Activated CD4-positive, CD25-positive, alpha-beta regulatory T cell (primary cell): ENCODE data around the gene AFAP1.

Experiments
- DNase-seq, 4 experiments: peaks; one replicate each; lab custom pipeline; 2025; lab: John Stamatoyannopoulos, UW

The AFAP1 gene

DNA sequence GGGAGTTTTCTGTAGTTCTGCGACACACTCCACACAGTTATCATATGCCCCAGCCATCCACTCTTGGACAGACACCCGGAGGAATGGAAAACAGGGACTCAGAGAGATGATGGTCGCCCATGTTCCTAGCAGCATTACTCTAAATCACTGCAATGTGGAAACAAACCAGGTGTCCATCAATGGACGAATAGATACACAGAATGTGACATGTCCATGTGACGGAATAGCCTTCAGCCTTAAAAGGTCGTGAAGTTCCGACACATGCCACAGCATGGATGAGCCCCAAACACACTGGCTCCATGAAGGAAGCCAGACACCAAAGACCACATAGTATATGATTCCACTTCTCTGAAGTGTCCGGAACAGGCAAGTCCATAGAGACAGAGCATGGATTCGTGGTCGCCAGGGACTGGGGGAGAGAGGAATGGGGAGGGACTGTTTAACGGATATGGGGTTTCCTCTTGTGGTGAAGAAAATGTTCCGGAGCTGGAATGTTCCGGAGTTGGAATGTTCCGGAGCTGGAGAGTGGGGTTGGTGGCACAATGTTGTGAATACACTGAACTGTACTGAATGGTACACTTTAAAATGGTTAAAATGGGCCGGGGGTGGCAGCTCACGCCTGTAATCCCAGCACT lies 28.7 kb upstream of the AFAP1 start:
- DNase-seq, result no peak

DNA sequence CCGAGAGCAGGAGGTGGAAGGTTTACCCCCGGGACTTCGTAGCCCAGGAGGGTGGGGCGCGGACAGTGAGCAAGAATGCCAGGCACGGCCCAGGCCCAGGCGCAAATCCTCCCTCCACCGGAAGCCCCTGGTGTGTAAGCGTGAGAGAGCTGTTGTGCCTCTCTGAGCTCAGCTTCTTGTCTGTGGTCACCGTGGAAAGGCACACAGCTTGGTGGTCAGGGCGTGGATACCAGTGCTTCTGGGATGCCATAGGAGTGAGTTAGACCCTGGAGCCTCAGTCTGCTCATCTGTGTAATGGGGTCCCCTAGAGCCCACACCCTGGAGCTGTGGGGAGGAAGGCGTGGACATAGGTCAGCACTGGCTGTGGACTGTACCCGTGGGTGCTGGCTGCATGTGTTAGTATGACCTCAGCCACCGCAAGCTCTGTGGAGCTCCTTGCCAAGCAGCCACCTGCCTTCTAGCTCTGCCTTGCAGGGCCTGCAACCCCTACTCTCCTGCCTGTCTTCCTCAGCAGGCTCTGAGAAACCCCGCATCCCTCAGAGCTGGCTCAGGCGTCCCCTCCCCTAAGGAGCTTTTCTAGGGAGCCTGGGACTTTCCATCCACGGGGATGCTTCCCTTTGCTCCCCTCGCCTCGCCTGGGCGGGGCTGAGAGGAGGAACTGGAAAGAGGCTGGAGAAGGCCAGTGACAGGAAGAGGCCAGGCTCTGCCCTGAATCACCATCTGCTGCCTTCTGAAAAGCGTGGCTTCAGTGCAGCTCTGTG lies 28.0 kb upstream of the AFAP1 start:
- no peak for DNase-seq

DNA sequence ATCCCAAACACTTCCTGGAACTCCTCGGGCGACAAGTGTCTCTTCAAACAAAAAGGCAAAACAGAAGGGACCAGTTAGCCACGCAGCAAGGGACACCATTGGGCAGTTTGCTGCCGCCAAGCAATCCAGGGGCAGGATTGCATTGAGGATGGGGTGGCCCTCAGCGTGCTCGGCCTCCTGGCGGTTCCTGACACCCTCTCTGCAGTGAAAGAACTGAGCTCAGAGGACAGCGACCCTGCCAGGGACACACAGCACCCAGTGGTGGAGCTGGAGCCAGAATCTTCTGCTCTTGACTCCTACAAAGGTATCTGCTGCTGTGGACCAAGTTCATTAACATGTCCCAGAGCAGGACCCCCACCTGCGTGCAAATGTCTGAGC lies 27.4 kb upstream of the AFAP1 start:
- no peak for DNase-seq

DNA sequence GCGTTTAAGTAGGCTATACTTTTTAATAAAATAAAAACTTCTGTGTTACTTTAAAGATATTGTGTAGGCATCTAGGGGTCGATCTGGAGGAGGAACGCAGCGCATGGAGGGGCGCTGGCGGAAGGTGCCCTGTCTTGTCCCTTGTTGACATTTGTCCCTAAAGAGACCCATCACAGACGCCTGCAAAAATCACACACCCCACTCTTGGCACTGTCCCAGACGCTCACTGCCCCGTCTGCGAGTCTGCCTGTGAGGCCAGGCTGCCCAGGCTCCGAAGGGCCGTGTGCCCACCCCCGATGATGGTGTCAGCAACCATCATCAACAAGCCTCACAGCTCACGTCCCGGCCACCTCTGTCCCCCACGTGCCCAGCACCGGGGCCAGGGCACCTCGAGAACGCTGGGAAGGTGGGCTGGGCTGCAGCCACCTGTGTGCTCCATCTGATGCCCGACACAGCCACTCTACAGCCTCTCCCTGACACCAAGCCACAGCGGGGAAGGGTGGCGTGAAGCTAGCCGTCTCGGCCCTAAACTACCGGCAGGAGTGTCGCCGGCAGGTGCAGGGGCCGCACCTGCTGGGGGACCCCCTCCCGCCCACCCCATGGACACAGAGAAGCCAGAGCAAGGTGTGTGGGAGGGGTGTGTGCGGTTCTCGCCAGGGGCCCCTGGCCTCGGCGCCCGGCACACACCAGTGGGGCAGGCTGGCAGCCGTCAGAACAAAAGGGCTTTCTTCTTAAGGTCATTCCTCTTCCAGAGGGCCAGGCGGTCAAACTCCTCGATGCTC lies 26.8 kb upstream of the AFAP1 start:
- no peak for DNase-seq

DNA sequence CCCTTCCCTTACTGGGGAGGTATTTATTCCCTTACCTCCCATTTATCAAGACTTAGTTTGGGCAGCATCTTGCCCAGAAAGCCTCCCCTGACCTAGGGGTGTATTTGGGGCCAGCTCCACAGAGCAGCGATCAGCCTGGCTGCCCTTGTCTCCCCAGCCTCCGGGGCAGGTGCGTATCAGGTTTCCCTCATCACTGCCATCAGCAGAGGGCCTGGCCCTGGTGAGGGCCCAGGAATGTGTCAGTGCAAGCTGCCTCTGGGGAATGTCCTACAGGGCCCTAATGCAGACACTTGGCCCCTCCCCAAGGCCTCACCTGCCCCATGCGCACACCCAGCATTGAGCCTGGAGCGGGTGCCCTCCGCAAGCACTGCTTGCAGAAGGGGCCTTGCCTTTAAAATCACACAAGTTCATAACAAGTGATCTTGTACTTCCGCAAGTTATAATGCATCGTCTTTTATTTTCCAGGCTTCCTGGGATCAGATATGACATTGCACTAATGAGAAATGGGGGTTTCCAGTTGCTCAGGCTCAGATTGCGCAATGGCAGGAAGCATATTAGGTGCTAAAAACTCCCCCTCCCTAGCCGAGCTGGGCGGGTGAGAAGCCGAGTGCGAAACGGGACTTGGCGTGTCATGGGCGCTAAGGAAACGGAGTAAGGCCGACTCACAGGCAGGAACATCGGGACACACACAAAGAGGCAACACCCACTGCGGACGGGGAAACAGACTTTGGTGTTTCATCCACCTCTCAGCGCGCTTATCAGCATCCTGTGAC lies 25.4 kb upstream of the AFAP1 start:
- DNase-seq, result no peak

DNA sequence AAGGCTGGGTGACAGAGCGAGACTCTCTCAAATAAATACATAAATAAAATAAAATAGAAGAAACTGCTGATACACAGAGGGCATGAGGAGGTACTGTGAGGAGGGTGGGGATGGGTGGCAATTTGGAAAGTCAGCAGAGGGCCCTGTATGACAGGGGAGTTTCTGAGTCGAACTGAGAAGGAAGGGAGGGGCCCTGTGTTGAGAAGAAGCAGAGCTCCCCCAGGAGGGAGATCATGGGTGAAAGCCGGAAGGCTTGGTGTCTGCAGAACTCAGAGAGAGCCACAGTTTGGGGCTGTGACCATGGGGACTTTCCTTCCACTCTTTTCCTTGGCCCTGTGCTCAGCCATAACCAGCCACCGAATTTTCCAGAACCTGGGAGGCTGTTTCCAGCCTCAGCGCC lies 24.8 kb upstream of the AFAP1 start:
- DNase-seq, result no peak

DNA sequence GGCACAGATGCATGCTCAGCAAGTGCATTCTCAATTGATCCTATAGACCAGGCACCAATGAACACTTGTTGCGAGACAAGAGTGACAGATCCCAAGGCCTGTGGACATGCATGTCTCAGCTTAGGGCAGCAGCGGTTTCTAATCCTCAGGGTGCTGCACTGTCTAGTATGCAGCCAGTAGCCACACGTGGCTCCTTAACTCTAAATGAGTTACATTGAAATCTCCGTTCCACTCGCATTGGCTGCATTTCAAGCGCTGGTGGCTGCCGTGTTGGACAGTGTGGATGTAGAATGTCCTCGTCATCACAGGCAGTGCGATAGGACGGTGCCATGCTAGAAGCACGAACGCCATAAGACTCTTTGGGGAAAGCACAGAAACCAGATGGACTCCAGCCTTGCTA lies 24.0 kb upstream of the AFAP1 start:
- no peak for DNase-seq

DNA sequence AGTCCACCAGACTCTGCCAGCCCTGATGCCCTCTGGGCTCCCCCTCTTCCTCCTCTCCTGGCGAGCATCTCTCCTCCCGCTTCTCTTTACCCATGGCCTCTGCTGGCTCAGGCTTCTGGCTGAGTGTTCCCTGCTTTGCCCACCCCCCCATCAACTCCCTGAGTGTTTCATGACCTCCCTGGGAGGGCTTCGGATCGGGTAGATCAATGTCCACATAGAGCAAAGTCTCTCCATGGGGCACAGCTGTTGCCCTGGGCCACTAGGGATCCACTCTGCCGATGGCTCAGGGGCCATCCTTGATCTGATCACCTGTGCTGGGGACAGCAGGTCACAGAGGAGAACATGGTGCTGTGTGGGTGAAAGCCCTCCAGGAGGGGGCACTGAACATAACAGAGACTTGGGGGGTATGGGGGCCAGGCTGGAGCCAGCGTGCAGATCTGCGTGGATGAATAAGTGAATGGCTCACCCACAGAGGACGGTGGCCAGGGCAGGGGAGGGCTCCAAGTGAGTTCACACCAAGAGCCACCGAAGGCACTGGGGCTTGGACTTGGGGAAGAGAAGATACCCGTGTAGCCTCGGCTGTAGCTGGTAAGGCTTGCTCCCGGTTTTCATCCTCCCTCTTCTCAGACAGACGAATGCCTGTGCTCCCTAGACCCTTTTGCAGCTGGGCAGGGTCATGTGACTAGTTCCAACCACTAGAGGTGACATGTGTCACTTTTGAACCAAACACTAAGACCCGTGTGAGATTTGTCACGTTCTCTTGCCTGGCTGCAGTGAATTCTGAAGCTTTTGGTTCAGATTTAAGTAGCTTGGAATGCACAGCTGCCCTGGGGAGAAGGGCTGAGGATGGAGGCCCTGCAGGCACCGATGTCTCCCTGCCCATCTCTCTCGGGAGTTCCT lies 23.2 kb upstream of the AFAP1 start:
- DNase-seq, result no peak

DNA sequence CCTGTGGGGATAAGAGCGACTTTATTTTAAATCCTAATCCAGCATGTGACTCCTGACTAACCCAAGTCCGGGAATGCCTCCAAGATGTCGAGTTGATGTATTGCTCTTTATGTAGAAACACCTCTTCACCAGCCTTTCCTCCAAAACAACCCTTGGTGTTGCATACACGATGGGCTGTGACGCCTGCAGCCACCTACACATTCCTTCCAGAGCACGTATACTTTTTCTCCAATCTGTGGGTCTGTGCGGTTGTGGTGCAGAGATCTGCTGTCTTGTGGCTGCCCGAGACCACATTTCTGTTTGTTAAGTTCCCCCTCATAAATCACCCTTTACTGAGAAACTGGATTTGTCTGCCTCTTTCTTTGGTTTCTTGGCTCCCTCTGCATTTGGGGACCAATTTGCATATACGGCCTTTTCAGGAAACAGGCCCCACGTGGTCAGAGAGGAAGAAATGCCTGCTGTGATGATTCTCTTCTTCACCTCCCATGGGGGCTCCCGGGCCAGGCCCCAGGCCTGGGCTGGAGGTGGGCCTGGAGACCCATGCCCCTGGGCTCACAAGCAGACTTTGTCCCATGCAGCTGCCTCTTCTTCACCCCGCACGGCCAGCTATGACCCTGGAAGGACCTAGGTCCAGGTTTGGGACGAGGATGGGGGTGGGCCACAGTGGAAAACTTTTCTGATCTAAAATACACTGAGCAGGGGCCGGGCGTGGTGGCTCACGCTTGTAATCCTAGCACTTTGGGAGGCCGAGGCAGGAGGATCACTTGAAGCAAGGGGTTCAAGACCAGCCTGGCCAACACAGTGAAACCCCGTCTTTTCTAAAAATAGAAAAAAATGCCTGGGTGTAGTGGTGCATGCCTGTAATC lies 21.4 kb upstream of the AFAP1 start:
- no peak for DNase-seq

DNA sequence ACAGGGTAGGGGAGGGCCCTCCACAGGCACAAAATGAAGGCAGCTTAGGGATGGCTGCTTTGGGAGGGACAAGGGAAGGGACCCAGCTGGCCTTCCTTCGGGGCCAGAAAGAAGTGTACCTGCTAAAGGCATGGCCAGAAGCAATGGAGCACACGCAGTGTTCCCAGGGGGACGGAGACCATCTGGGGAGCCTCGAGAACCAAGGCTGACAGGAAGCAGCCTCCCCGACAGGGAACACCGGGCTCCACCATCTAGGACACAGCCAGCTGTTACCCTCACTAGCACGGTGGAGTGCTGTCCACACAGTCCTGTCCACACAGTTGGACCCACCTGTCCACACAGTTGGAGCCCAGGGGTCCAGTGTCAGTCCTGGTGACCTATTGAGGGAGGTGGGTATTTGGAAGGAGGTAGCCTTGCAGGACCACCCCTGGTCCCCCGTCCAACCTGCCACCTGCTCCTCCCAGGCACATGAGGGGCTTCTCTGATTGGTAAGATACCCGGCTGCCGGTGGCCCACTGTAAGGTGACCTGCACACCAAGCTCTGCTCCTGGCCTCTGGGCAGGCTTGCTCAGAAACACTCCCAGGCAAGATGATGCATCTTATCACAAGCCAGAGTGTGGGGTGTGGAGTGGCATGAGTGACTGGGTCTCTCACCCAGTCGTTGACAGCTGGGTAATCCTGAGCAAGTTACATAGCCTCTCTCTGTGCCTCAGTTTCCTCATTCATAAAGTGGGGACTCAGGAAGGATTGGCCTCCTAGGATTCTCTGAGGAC lies 20.5 kb upstream of the AFAP1 start:
- no peak for DNase-seq

DNA sequence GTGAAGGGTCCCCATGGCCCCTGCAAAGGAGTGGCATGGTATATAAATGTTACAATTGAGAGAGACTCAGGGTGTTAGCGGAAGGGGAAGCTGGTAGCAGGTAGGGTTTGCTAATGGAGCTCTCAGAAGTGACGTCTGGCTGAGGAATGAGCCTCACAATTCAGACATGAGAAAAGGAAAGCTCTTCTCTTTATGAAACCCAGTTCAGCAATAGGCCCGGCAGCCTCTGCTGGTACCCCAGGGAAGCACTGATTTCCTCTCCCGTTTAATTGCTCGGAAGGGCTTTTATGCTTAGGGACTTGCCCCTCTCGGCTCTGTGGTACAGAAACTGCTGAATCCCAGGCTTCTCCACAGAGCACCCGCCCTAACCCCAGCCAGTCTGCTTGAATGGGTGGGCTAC lies 19.4 kb upstream of the AFAP1 start:
- DNase-seq, result no peak

DNA sequence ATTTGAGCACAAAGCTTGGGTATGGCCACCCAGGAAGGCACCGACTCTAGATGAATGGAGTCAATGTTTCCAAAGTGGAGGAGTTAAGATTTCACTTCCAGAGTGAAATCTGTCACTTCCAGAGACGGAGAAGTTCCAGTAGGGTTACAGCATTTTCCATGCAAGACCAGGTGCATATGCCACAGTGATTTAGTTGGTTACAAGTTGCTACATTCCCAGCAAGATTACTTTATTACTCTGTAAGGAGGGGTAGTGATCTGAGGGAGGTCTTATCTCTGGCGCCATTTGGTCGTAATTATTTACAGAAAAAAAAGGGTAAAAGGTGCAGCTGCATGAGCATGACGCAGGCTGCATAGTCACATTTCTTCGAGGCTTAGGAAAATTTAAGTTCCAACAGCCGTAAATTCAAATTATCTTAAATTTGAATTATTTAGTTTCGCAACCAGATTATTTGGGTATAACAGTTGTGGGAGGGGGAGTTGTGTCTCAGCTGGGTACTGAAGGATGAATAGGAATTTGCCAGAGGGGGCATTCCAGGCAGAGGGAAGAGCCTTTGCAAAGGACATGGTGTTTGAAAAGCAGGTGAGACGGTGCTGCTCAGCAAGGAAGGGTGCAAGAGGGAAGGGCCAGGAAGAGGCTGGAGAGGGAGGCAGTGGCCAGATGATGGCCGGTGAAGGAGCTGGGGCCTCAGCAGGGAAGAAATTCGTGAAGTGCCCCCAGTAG lies 17.4 kb upstream of the AFAP1 start:
- no peak for DNase-seq

DNA sequence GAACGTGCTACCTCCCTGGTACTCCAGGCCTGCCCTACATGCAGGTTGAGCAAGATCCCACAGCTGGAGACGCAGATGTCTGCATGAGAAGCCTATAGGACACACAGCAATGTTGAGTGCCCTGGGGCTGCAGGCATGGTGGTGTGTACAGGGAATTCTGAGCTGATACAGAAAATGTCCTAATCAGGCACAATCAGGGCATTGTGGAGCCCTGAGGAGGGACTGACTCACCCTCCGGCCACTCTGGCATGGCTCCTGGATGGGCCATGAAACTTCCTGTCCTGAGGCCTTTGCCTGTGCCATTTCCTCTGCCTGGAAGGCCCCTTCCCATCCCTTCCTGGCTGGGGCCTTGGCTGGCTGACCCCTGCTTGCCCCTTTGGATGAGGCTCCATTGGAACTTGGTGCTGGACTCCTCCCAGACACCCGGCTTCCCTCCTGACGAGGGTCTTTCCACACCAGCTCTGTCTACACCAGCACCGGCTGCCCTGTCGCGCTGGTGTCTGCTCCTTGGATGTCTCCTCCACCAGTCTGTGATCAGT lies 16.7 kb upstream of the AFAP1 start:
- no peak for DNase-seq

DNA sequence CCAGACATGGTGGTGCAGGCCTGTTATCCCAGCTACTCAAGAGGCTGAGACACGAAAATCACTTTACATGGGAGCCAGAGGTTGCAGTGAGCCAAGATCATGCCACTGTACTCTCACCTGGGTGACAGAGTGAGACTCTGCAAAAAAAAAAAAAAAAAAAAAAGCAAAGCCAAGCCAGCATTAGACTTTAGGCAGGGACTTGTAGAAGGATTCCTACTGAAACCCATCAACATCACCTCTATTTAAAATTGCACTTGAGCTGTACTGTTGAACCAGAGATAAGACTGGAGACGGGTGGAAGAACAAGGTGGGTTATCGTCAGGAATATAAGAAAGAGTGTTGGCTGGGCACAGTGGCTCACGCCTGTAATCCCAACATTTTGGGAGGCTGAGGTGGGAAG lies 15.7 kb upstream of the AFAP1 start:
- no peak for DNase-seq

DNA sequence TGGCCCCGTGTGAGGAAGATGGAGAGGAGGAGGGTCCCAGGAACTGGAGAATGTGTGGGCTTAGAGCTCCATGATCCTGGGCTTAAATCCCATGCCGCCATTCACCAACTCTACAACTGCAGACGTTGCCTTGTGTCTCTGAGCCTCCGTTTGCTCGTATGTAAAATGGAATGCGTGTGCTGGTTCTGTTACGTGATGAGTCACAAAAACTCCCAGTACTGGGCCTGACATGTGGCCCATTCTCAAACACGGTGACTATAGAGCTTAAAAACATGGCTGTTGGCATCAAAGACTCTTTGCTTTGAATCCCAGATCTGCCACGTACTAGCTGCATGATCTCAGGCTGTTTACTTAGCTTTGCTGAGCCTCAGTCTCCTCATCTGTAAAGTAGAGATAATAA lies 13.0 kb upstream of the AFAP1 start:
- no peak for DNase-seq

DNA sequence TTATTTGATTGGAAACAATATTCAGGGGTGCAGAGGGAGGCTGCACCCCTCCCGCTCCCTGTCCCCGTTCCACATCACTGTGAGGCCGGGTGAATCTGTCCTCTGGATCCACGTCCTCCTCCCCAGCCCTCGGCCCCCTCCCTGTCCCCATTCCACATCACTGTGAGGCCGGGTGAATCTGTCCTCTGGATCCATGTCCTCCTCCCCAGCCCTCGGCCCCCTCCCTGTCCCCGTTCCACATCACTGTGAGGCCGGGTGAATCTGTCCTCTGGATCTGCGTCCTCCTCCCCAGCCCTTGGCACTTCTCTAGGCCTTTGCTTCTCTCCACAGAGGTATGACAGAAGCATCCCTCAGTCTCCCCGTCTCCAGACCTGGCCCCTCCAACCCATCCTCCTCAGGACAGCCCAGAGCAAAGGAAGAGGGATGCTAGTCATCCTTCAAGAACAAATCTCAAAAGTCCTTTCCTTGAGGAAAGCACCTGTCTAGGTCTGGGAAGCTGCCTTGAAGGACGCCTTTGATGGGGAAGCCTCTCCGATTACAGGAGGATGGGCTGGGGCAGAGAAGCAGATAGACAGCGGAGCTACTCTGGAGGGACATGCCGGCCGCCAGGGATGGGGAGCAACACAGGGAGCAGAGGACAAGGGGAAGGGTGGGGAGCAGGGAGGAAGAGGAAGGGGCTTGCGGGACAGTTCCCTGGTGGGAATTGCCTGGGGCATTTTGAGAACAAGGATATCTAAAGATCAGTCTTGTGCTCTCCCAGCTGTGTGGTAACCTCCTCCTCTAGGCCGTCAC lies 10.8 kb upstream of the AFAP1 start:
- no peak for DNase-seq

DNA sequence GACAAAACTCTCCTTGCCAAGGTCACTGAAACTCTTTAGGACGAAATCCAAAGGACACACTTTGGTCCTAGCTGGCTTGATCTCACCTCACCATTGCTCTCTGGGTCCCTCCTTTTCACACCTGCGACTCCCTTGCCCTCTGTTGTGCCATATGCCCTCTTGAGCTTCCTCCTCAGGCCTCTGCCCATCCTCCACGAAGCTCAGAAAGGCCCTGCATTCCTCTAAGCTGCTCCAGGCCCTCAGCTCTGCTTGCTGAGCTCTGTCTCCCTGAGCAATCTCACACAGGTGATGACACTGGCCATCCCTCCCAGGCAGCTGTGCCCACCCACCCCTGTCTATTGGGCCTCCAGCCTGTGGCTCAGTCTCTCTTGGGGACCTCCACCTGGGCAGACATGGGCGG lies 10.1 kb upstream of the AFAP1 start:
- DNase-seq, result no peak

DNA sequence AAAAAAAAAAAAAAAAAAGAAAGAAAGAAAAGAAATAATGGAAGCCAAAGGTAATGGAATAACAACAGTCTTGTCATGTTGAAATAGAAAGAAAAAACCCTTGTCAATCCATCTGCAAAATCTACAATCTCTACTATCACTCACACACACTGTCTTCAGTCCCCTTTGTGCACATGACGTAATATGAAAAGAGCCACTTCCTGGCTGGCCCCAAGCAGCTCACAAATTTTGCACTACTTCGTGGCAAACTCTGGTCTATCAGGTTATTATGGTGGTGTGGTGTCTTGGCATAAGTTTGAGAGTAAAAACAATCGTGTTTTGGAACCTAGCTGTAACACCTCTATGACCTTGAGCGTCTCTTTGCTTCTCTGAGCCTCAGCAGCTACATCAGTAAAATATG lies 8.3 kb upstream of the AFAP1 start:
- no peak for DNase-seq
